ENCODE measurements around the gene DHX9. TPM values are rescaled to one million over a fixed set of nuclear protein-coding genes. Genes with fewer than 3 reads are reported as not detected.

Gene DHX9
- total and polyA plus RNA-seq, 2 of the 13 experiments (the other 11 are each of a cell fraction or from before 2014, with no cell fraction given), result 84.8 to 211 TPM

DNA sequence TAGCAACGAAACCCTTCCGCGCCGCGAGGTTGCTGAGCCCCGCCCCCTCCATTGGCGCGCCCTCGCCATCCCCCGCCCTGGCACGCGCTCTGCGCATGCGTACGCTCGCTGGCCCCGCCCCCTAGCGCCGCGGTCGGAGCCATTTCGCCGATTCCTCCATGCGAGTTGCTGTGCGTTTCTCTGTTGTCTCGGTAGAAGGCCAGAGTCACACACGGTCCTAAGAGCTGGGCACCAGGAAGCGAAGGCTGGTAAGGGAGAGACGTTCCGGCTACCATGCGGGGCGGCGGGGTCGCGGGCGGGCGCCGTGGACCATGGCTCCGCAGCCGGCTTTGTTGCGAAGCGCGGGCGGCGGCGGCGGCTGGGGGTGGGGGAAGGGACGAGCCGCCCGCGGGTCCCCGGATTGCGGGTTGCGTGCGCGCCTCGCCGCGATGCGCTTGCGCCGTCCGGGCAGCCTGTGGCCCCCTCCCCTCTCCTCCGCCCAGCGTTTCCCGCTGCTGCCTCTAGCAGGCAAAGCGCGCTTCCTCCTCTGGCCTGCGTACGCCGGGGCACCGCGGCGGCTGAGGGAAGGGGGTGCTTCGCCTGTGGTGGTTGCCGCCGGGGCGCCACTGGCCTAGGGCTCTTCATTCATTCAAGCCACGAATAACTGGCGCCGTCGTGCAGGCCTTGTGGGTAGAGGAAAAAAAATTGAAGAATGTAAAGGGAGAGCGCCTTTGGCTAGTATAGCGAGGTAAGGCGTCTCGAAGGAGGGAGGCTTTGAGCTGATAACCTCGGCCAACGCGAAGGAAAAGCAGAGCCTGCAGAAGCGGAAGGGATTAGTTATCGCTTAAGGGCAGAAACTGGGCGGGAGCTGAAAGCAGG lies at the start of gene DHX9 (continued):
- TF ChIP-seq ZNF747 (CRISPR knock-in tag; IDR thresholded peaks at IDR 0.05; ENCODE audit: borderline replicate concordance) (no peak; the same call in 1 of the 2 replicates), ZC3H4 (CRISPR knock-in tag; IDR thresholded peaks at IDR 0.05; ENCODE audit: borderline replicate concordance) (no peak), ZNF253 (CRISPR knock-in tag; IDR thresholded peaks at IDR 0.05; ENCODE audit: borderline replicate concordance) (no peak), ZNF138 (CRISPR knock-in tag; IDR thresholded peaks at IDR 0.05; ENCODE audit: low read depth) (no peak), SNAPC2 (CRISPR knock-in tag; IDR thresholded peaks at IDR 0.05) (no peak), ZNF543 (CRISPR knock-in tag; IDR thresholded peaks at IDR 0.05) (0 out of 2 replicates have a peak, but pooled peaks have one; percentile 47), KDM6A (CRISPR knock-in tag; IDR thresholded peaks at IDR 0.05; ENCODE audit: low read depth) (no peak), MED8 (CRISPR knock-in tag; IDR thresholded peaks at IDR 0.05; ENCODE audit: insufficient replicate concordance) (peak; percentile 64), ZNF605 (CRISPR knock-in tag; IDR thresholded peaks at IDR 0.05) (peak; percentile 69), ZNF652 (CRISPR knock-in tag; IDR thresholded peaks at IDR 0.05; ENCODE audit: borderline replicate concordance, low read depth) (no peak), ZKSCAN5 (CRISPR knock-in tag; IDR thresholded peaks at IDR 0.05) (no peak), ZFP37 (CRISPR knock-in tag; IDR thresholded peaks at IDR 0.05; ENCODE audit: borderline replicate concordance) (no peak)
- TF ChIP-seq, protein P1, sequence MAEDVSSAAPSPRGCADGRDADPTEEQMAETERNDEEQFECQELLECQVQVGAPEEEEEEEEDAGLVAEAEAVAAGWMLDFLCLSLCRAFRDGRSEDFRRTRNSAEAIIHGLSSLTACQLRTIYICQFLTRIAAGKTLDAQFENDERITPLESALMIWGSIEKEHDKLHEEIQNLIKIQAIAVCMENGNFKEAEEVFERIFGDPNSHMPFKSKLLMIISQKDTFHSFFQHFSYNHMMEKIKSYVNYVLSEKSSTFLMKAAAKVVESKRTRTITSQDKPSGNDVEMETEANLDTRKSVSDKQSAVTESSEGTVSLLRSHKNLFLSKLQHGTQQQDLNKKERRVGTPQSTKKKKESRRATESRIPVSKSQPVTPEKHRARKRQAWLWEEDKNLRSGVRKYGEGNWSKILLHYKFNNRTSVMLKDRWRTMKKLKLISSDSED (CRISPR knock-in tag; IDR thresholded peaks at IDR 0.05), result no peak
- TF ChIP-seq, protein P2, sequence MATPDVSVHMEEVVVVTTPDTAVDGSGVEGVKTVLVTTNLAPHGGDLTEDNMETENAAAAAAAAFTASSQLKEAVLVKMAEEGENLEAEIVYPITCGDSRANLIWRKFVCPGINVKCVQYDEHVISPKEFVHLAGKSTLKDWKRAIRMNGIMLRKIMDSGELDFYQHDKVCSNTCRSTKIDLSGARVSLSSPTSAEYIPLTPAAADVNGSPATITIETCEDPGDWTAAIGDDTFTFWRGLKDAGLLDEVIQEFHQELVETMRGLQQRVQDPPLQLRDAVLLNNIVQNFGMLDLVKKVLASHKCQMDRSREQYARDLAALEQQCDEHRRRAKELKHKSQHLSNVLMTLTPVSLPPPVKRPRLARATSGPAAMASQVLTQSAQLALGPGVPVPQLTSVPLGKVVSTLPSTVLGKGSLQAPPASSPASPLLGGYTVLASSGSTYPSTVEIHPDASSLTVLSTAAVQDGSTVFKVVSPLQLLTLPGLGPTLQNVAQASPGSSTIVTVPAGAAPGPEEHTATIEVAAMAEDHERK (CRISPR knock-in tag; IDR thresholded peaks at IDR 0.05; ENCODE audit: low read depth), result 0 out of 2 replicates have a peak, but pooled peaks have one; percentile 21
- TF ChIP-seq, protein P3, sequence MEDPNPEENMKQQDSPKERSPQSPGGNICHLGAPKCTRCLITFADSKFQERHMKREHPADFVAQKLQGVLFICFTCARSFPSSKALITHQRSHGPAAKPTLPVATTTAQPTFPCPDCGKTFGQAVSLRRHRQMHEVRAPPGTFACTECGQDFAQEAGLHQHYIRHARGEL (CRISPR knock-in tag; IDR thresholded peaks at IDR 0.05), result no peak
- TF ChIP-seq, protein P4, sequence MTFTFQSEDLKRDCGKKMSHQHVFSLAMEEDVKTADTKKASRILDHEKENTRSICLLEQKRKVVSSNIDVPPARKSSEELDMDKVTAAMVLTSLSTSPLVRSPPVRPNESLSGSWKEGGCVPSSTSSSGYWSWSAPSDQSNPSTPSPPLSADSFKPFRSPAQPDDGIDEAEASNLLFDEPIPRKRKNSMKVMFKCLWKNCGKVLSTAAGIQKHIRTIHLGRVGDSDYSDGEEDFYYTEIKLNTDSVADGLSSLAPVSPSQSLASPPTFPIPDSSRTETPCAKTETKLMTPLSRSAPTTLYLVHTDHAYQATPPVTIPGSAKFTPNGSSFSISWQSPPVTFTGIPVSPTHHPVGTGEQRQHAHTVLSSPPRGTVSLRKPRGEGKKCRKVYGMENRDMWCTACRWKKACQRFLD (CRISPR knock-in tag; IDR thresholded peaks at IDR 0.05; ENCODE audit: borderline replicate concordance), result 0 out of 2 replicates have a peak, but pooled peaks have one; percentile 40
- TF ChIP-seq, protein P5, sequence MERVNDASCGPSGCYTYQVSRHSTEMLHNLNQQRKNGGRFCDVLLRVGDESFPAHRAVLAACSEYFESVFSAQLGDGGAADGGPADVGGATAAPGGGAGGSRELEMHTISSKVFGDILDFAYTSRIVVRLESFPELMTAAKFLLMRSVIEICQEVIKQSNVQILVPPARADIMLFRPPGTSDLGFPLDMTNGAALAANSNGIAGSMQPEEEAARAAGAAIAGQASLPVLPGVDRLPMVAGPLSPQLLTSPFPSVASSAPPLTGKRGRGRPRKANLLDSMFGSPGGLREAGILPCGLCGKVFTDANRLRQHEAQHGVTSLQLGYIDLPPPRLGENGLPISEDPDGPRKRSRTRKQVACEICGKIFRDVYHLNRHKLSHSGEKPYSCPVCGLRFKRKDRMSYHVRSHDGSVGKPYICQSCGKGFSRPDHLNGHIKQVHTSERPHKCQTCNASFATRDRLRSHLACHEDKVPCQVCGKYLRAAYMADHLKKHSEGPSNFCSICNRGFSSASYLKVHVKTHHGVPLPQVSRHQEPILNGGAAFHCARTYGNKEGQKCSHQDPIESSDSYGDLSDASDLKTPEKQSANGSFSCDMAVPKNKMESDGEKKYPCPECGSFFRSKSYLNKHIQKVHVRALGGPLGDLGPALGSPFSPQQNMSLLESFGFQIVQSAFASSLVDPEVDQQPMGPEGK (CRISPR knock-in tag; IDR thresholded peaks at IDR 0.05), result peak; percentile 60; the same call in 1 of the 2 replicates
- TF ChIP-seq, protein P6, sequence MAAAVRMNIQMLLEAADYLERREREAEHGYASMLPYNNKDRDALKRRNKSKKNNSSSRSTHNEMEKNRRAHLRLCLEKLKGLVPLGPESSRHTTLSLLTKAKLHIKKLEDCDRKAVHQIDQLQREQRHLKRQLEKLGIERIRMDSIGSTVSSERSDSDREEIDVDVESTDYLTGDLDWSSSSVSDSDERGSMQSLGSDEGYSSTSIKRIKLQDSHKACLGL (CRISPR knock-in tag; IDR thresholded peaks at IDR 0.05), result peak; percentile 83
